ENCODE measurements around the gene TAS2R50. TPM values are rescaled to one million over a fixed set of nuclear protein-coding genes. Genes with fewer than 3 reads are reported as not detected.

The TAS2R50 gene
- total RNA-seq, 1 donor from 2014 or later, result 1.3 TPM

GRCh38 chr12:10956085-10956484, 30.6 kb downstream of the TAS2R50 start:
- Mint-ChIP-seq H3K9me3 (peaks cover 35% of the 10 kb centered on the region), H3K27me3 (ENCODE audit: low read depth) (no peaks in the 10 kb centered on the region), H3K4me3 (no peak overlapping the region), H3K4me1 (no peaks in the 10 kb centered on the region), H3K36me3 (ENCODE audit: low read depth) (peaks cover 56% of the 10 kb centered on the region), H3K27ac (ENCODE audit: unreplicated experiment) (no peak overlapping the region)
- no peak for DNase-seq (ENCODE audit: low read depth, low spot score)
- no peak for TF ChIP-seq CTCF (conservative IDR thresholded peaks at IDR 0.05)

GRCh38 chr12:10952645-10953044, 34.1 kb downstream of the TAS2R50 start:
- Mint-ChIP-seq H3K27me3 (ENCODE audit: low read depth) (no peaks in the 10 kb centered on the region), H3K9me3 (peaks cover 40% of the 10 kb centered on the region), H3K36me3 (ENCODE audit: low read depth) (peaks cover 65% of the 10 kb centered on the region), H3K4me1 (no peaks in the 10 kb centered on the region), H3K4me3 (no peak overlapping the region), H3K27ac (ENCODE audit: unreplicated experiment) (no peak overlapping the region)
- no peak for DNase-seq (ENCODE audit: low read depth, low spot score)
- TF ChIP-seq CTCF (conservative IDR thresholded peaks at IDR 0.05), result no peak

GRCh38 chr12:10943167-10943566, 43.5 kb downstream of the TAS2R50 start:
- H3K36me3 Mint-ChIP-seq (ENCODE audit: low read depth), result peaks cover 53% of the 10 kb centered on the region
- no peaks in the 10 kb centered on the region for H3K27me3 Mint-ChIP-seq (ENCODE audit: low read depth)
- H3K9me3 Mint-ChIP-seq, result peaks cover 23% of the 10 kb centered on the region
- H3K4me3 Mint-ChIP-seq, result no peak overlapping the region
- no peak overlapping the region for H3K27ac Mint-ChIP-seq (ENCODE audit: unreplicated experiment)
- H3K4me1 Mint-ChIP-seq, result no peaks in the 10 kb centered on the region
- TF ChIP-seq CTCF (conservative IDR thresholded peaks at IDR 0.05), result no peak
- DNase-seq (ENCODE audit: low read depth, low spot score), result no peak

GRCh38 chr12:10941916-10942607, 44.6 kb downstream of the TAS2R50 start:
- H3K4me3 Mint-ChIP-seq, result no peak overlapping the region
- peaks cover 16% of the 10 kb centered on the region for H3K9me3 Mint-ChIP-seq
- no peaks in the 10 kb centered on the region for H3K27me3 Mint-ChIP-seq (ENCODE audit: low read depth)
- no peak for DNase-seq (ENCODE audit: low read depth, low spot score)
- H3K4me1 Mint-ChIP-seq, result no peaks in the 10 kb centered on the region
- no peak for TF ChIP-seq CTCF (conservative IDR thresholded peaks at IDR 0.05)
- no peak overlapping the region for H3K27ac Mint-ChIP-seq (ENCODE audit: unreplicated experiment)
- peaks cover 42% of the 10 kb centered on the region for H3K36me3 Mint-ChIP-seq (ENCODE audit: low read depth)

GRCh38 chr12:10941369-10941768, 45.3 kb downstream of the TAS2R50 start:
- Mint-ChIP-seq H3K4me1 (no peaks in the 10 kb centered on the region), H3K4me3 (no peak overlapping the region)

More at GRCh38 chr12:10941369-10941768, 45.3 kb downstream of the TAS2R50 start:
- Mint-ChIP-seq H3K27ac (ENCODE audit: unreplicated experiment) (no peak overlapping the region), H3K27me3 (ENCODE audit: low read depth) (no peaks in the 10 kb centered on the region), H3K36me3 (ENCODE audit: low read depth) (peaks cover 35% of the 10 kb centered on the region), H3K9me3 (peaks cover 9% of the 10 kb centered on the region)
- no peak for TF ChIP-seq CTCF (conservative IDR thresholded peaks at IDR 0.05)
- no peak for DNase-seq (ENCODE audit: low read depth, low spot score)
